ENCODE data around the gene OR5AL1.

Gene OR5AL1

GRCh38 chr11:56410801-56411200 is 1.7 kb upstream of the OR5AL1 start:
- H3K4me1 ChIP-seq (ENCODE audit: control extremely low read depth in 1 of 4, control insufficient read depth in 4 of 4, insufficient read depth in 4 of 4, low read length in 3 of 4): no peaks in the 10 kb centered on the region
- ChIA-PET POLR2A (no interaction called here), CTCF (no interaction called here)
- no peaks in the 10 kb centered on the region for H3K36me3 ChIP-seq (ENCODE audit: control insufficient read depth in 4 of 4, insufficient read depth in 4 of 4, low read length in 3 of 4)
- H3K27me3 ChIP-seq (replicated peaks in 2 of 5; ENCODE audit: control insufficient read depth in 4 of 5, insufficient read depth in 5 of 5, low read length in 4 of 5): no peaks in the 10 kb centered on the region
- no peak overlapping the region for H3K4me3 ChIP-seq (ENCODE audit: control insufficient read depth in 1 of 7, extremely low read depth in 1 of 7, insufficient read depth in 4 of 7, low read depth in 2 of 7, low read length in 6 of 7)
- no peak overlapping the region for H3K27ac ChIP-seq (ENCODE audit: insufficient read depth in 1 of 2, low read depth in 1 of 2, low read length in 2 of 2, poor library complexity in 1 of 2, severe bottlenecking in 2 of 2)
- DNase-seq: no peak
- H3K9me3 ChIP-seq (ENCODE audit: control extremely low read depth in 1 of 5, control insufficient read depth in 4 of 5, insufficient read depth in 2 of 5, low read depth in 1 of 5, low read length in 4 of 5): no peaks in the 10 kb centered on the region

- Histone ChIP-seq H3K4me1 (ENCODE audit: control extremely low read depth in 1 of 4, control insufficient read depth in 4 of 4, insufficient read depth in 4 of 4, low read length in 3 of 4) (no peaks in the 10 kb centered on the region), H3K9me3 (ENCODE audit: control extremely low read depth in 1 of 5, control insufficient read depth in 4 of 5, insufficient read depth in 2 of 5, low read depth in 1 of 5, low read length in 4 of 5) (no peaks in the 10 kb centered on the region), H3K27me3 (replicated peaks in 2 of 5; ENCODE audit: control insufficient read depth in 4 of 5, insufficient read depth in 5 of 5, low read length in 4 of 5) (no peaks in the 10 kb centered on the region), H3K27ac (ENCODE audit: insufficient read depth in 1 of 2, low read depth in 1 of 2, low read length in 2 of 2, poor library complexity in 1 of 2, severe bottlenecking in 2 of 2) (no peak overlapping the region), H3K4me3 (ENCODE audit: control insufficient read depth in 1 of 7, extremely low read depth in 1 of 7, insufficient read depth in 4 of 7, low read depth in 2 of 7, low read length in 6 of 7) (no peak overlapping the region), H3K36me3 (ENCODE audit: control insufficient read depth in 4 of 4, insufficient read depth in 4 of 4, low read length in 3 of 4) (no peaks in the 10 kb centered on the region)
- DNase-seq: no peak
- CTCF ChIA-PET: no interaction called here
- 87% methylated on average over 4 of the region's 4 CpGs for WGBS (ENCODE audit: insufficient coverage)
- POLR2A ChIA-PET: no interaction called here
These were observed 41.0 kb downstream of the OR5AL1 start for GRCh38 chr11:56453521-56453920.

- no peak for DNase-seq
- no CpG with 5 or more reads among the region's 1 CpG for WGBS (ENCODE audit: insufficient coverage)
- no peaks in the 10 kb centered on the region for H3K9me3 ChIP-seq (ENCODE audit: control extremely low read depth in 1 of 5, control insufficient read depth in 4 of 5, insufficient read depth in 2 of 5, low read depth in 1 of 5, low read length in 4 of 5)
- ChIA-PET POLR2A (no interaction called here), CTCF (no interaction called here)
- no peaks in the 10 kb centered on the region for H3K4me1 ChIP-seq (ENCODE audit: control extremely low read depth in 1 of 4, control insufficient read depth in 4 of 4, insufficient read depth in 4 of 4, low read length in 3 of 4)
- no peaks in the 10 kb centered on the region for H3K36me3 ChIP-seq (ENCODE audit: control insufficient read depth in 4 of 4, insufficient read depth in 4 of 4, low read length in 3 of 4)
- no peak overlapping the region for H3K4me3 ChIP-seq (ENCODE audit: control insufficient read depth in 1 of 7, extremely low read depth in 1 of 7, insufficient read depth in 4 of 7, low read depth in 2 of 7, low read length in 6 of 7)
- H3K27ac ChIP-seq (ENCODE audit: insufficient read depth in 1 of 2, low read depth in 1 of 2, low read length in 2 of 2, poor library complexity in 1 of 2, severe bottlenecking in 2 of 2): no peak overlapping the region
- H3K27me3 ChIP-seq (replicated peaks in 2 of 5; ENCODE audit: control insufficient read depth in 4 of 5, insufficient read depth in 5 of 5, low read length in 4 of 5): no peaks in the 10 kb centered on the region
These were observed 44.6 kb downstream of the OR5AL1 start for GRCh38 chr11:56457076-56457475.

All from common myeloid progenitor, CD34-positive (primary cell).